DMS53 treated with DMSO at 0.1 percent for 48 hours (cell line): ENCODE measurements around the gene GRK6.

Source experiments
- DNase-seq: peaks from one replicate; lab custom pipeline; 2025; ENCODE audit not compliant: unreplicated experiment; lab: John Stamatoyannopoulos, UW

GRK6 gene

GRCh38 chr5:177425801-177426565 is 493 bp upstream of the GRK6 start:
- peak; percentile 99 for DNase-seq

- no peak for DNase-seq
These were observed 841 bp downstream of the GRK6 start for GRCh38 chr5:177427211-177427822.

- no peak for DNase-seq
These were observed 1.6 kb downstream of the GRK6 start for GRCh38 chr5:177427919-177428573.

- no peak for DNase-seq
These were observed 2.2 kb downstream of the GRK6 start for GRCh38 chr5:177428574-177429217.

- no peak for DNase-seq
These were observed 3.0 kb downstream of the GRK6 start for GRCh38 chr5:177429248-177430040.

GRCh38 chr5:177430140-177430951 is 3.9 kb downstream of the GRK6 start:
- no peak for DNase-seq

GRCh38 chr5:177430972-177431316 is 4.5 kb downstream of the GRK6 start:
- no peak for DNase-seq

- no peak for DNase-seq
These were observed 5.1 kb downstream of the GRK6 start for GRCh38 chr5:177431317-177432142.

- no peak for DNase-seq
These were observed 5.8 kb downstream of the GRK6 start for GRCh38 chr5:177432143-177432838.

GRCh38 chr5:177432839-177433657 is 6.6 kb downstream of the GRK6 start:
- no peak for DNase-seq

GRCh38 chr5:177433658-177434217 is 7.3 kb downstream of the GRK6 start:
- no peak for DNase-seq

GRCh38 chr5:177434437-177434836 is 8.0 kb downstream of the GRK6 start:
- no peak for DNase-seq

- DNase-seq = no peak
These were observed 8.7 kb downstream of the GRK6 start for GRCh38 chr5:177434942-177435738.

GRCh38 chr5:177435847-177436536 is 9.5 kb downstream of the GRK6 start:
- DNase-seq = no peak

GRCh38 chr5:177437623-177438022 is 11.1 kb downstream of the GRK6 start:
- no peak for DNase-seq

GRCh38 chr5:177438468-177438867 is 12.0 kb downstream of the GRK6 start:
- DNase-seq = no peak
